COLO829 (cell line): Measurements from ENCODE around the gene GMPR.
"Not testable (repeated sequence)": the region's sequence is repeated elsewhere in the genome, so short reads cannot be mapped to it uniquely, and the experiment has no call there.

Experiments used
- DNase-seq: peaks from one replicate; pipeline ENCODE4 v3.0.0; 2012; ENCODE audit warnings: low spot score

Gene GMPR

DNA sequence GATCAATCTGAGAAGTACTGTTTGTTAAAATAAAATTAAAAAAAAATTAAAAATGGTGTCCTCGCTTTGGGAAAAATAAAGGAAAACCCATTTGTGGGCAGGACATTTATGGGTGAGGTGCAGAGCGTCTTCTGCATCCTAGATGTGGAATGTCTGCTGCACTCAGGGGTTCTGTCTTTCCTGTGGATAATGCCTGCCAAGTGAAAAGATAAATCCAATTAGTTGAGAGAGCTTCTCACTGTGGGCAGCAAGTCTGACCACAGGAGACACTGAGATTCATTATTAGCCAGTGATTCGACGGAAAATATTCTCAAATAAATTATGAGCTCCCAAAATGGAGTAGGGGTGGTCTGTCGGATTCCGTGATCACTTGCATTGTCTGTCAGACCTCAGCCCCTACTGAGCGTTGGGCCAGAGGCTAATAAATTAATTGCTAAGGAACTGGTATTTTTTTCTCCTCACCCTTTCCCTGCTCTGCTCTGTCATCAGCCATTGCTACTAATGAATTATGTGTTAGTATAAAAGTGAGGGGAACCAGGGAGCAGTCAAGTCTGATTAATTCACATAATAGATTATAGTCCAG is 10.0 kb downstream of the GMPR start:
- no peak for DNase-seq

DNA sequence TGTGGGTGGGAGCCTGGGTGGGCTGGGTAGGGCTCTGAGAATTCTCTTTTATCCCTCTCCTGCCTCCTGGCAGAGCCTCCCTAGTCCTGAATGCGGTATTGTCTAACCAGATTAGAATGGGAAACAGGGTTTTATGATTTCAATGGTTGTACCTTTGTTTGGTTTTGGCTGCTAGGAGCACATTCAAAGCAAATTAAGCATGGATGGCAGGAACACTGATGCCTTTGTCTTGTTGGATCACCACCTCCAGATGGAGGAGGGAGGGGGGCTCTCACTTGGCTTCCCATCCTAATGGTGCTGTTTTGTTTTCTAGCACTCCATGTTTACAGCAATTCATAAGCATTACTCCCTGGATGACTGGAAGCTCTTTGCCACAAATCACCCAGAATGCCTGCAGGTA is 11.6 kb downstream of the GMPR start:
- peak; percentile 97 for DNase-seq

DNA sequence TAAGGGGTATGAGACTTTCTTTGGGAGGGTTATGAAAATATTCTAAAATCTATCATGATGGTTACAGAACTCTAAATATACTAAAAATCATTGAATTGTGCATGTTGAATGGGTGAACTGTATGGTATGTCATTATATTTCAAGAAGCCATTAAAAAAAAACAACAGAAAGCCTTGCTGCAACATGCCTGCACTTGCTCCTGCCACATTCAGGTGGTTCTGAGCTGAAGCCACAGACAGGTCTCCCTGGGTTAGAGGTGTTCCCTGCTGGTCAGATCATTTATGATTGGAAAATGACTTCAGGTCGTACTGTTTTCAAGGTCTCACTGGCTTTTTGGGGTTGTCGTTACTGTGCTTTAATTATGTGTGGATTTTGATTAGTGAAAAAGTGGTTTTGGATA is 13.3 kb downstream of the GMPR start:
- no peak for DNase-seq

DNA sequence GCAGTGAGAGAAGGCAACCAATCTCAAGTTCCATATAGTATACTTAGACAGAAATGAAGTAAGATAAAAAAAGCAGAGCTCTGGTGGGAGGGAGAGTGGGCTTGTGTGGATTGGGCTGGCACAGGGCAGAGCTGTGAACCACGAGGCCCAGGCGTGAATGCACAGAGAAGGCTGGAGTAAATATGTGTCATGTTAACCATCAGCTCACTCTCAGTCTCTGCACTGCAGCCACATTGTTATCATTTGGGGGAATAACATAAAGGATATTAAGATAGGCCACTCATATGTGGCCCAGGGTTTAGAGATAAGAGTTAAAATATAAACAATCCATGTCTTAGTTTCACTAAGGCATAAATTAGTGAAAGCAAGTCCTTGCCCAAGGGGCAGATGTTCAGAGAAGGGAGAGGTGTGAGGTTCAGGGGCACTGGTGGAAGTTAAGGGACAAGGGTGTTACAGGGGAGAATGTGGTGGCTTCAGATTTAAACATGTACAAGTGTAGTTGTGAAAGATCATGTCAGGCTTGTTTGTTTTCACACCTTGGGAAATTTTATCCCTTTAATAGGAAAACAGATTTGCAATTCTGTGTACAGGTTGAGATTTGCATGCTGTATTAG is 14.4 kb downstream of the GMPR start:
- DNase-seq: no peak

DNA sequence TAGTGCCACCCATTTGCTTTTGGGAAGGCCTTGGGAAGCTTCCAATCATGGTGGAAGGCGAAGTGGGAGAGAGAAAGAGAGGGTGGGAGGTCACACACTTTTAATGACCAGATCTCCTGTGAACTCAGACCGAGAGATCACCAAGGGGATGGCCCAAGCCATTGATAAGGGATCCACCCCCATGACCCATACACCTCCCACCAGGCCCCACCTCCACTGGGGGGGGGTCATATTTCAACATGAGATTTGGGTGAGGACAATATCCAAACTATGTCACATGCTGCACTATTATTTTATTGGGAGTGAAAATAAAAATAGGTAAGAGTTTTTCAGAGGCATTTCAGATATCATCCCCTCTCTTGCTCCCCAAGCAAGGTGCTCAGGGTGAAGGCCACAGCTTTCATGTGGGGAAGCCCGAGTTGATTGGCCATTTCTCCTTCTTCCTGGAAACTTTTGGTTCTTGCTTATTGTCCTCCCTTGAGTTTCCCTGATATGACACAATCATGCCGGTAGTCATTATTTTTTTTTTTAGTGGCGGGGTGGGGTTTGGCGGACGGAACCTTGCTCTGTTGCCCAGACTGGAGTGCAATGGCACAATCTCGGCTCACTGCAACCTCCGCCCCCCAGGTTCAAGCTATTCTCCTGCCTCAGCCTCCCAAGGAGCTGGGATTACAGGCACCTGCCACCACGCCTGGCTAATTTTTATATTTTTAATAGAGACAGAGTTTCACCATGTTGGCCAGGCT is 15.2 kb downstream of the GMPR start:
- no peak for DNase-seq

DNA sequence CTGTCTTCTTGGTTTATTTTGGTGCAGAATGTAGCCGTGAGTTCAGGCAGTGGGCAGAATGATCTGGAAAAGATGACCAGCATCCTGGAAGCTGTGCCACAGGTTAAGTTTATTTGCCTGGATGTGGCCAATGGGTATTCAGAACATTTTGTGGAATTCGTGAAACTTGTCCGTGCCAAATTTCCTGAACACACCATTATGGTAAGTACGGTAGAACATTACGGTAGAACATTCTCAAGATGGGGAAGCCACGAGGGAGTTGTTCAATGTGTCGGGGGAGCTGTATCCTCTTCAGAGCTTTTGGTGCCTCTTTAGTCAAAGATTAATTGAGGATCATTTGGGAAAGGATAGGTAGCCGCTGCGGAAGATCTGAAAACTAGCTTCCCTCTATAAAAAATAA is 16.1 kb downstream of the GMPR start:
- no peak for DNase-seq

DNA sequence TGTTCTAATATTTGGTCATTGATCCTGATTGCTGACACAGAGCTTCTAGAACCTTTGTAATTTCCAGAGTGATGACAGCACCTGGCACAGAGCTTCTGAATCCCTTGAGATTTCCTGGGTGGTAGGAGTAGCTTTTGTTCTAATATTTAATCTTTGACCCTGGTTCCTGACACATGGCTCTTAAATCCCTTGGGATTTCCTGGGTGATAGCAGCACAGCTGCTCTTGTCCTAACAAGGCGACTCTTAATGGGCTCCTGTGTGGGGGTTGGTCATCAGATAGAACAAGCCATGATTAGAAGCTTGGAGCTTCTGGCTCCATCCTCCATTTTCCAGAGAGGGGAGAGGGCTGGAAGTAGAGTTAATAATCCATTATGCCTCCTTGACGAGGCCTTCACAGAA is 18.4 kb downstream of the GMPR start:
- no peak for DNase-seq

DNA sequence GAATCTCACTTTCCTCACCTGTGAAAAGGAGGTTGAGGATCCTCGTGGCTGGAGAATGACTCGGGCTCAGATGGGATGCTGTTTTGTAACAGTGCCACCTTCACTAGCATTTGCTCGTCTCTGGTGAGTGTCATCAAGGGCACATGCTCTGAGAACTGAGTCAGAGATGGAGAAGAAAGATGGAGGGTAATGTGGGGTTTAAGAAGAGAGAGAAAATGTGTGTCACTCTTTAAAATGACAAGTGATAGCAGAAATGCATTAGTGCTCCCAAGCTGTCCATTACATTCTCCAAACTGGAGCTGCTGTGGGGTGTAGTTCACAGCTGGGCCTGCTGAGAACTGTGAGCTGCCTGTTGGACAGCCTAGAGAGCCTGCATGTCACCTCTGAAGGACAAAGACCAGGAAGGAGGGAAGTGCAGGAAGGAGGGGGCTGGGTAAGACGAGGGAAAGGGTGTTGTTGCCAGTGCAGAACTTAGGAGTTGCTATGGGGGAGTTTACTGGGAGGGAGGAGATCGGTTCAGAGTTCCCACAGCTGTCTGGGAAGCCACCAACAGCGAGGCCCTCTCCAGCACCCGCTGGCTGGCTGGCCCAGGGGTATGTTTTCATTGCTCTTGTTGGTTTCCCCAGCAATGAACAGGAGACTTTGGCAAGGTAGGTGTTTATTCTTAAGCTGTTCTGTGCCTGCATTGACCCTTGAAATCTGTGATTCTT is 19.8 kb downstream of the GMPR start:
- DNase-seq: no peak

DNA sequence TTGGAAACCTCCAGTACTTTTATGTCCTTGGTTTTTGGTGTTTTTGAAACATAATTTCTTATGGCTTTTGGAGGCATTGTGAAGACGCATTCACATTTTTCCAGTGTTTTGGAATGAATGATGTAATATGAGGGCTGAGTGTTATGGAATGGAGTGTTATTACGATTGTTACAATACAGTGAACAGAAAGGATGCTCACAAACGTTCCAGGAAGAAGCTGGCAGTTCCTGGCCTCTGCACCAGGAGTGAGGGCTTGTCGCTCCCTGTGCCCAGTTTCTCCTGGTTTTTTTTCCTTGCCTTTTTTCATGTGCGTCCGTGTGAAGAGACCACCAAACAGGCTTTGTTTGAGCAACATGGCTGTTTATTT is 20.3 kb downstream of the GMPR start:
- no peak for DNase-seq

DNA sequence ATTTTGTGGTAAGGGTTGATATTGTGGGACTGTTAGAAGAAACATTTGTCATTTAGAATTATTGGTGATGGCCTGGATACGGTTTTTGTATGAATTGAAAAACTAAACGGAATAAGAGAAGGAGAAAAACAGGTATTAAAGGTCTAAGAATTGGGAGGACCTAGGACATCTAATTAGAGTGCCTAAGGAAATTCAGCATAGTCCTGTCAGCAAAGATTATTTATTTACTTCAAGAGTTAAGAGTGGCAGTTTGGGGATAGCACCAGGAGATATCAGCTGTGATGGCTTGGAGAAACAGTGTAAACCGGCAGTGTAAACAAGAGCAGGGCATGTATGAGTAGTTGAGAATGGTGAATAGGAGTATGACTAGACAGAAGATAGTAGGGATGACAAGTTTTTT is 21.2 kb downstream of the GMPR start:
- not testable (repeated sequence) for DNase-seq

DNA sequence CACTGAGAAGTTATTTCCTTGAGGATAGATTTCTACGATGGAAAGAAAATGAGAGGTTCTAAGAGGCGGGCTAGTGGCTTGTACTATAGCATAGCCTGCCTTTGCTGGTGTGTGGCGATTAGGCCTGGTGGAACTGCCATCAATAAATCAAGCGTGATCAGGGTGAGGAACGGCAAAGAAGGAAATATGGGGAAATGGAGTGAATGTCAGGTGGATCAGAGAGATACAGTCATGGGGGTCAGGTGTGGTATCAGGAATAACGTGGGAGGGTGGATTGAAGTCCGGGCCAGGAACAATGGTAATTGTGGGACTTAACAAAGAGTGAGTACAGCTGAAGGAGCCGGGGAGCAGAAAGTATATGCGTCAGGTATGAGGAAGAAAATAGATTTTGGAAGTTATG is 22.2 kb downstream of the GMPR start:
- DNase-seq: not testable (repeated sequence)

DNA sequence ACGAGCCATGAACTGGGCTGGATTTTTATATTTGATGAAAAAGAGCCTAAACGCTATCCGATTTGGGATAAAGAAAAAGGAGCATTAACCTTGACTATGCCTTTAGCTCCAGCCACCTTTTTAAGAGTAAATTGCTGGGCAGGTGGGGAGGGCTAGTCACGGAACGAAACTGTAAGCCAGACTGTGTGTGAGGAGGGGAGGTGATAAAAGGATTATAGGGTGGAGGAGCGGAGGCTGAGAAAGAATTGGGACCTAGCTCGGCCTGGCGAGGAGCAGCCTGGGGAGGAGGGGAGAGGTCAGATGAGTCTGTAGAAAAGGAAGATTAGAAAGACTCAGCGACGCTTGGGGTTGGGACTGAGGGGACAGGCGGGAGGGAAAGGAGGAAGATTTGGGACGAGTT is 24.4 kb downstream of the GMPR start:
- DNase-seq: not testable (repeated sequence)

DNA sequence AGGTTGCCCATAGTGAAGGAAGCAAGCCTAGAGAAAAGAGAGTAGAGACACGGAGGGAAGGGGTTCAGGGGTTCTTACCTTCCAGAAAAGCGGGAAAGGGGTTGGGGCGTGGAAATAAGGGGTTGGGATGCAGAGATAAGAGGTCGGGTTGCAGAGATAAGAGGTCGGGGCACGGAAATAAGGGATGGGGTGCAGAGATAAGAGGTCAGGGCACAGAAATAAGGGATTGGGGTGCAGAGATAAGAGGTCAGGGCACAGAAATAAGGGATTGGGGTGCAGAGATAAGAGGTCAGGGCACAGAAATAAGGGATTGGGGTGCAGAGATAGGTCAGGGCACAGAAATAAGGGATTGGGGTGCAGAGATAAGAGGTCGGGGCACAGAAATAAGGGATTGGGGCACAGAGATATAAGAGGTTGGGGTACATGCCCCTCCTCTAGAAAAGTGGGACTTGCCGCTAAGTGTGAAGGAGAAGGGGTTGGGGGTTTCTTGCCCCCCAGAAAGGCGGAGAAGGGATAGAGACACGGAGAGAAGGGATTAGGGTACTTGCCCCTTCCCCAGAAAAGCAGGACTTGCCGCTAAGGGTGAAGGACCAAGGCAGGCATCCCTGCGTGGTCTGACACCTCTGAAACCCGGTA is 25.2 kb downstream of the GMPR start:
- DNase-seq: not testable (repeated sequence)

DNA sequence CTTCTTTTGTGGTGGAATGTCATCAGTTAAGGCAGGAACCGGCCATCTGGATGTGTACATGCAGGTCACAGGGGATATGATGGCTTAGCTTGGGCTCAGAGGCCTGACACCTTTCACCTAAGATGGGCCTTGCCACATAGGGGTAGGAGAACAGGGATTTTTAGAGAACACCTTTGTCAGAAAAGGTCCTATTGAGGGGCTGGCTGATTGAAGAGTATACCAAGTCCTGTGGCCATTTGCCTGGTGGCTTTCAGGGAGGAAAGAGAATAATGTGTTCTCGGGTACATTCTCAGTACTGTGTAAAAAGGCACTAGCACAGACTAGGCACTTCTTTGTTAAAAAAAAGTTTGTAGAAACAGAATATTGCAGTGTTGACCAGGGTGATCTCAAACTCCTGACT is 26.4 kb downstream of the GMPR start:
- no peak for DNase-seq

DNA sequence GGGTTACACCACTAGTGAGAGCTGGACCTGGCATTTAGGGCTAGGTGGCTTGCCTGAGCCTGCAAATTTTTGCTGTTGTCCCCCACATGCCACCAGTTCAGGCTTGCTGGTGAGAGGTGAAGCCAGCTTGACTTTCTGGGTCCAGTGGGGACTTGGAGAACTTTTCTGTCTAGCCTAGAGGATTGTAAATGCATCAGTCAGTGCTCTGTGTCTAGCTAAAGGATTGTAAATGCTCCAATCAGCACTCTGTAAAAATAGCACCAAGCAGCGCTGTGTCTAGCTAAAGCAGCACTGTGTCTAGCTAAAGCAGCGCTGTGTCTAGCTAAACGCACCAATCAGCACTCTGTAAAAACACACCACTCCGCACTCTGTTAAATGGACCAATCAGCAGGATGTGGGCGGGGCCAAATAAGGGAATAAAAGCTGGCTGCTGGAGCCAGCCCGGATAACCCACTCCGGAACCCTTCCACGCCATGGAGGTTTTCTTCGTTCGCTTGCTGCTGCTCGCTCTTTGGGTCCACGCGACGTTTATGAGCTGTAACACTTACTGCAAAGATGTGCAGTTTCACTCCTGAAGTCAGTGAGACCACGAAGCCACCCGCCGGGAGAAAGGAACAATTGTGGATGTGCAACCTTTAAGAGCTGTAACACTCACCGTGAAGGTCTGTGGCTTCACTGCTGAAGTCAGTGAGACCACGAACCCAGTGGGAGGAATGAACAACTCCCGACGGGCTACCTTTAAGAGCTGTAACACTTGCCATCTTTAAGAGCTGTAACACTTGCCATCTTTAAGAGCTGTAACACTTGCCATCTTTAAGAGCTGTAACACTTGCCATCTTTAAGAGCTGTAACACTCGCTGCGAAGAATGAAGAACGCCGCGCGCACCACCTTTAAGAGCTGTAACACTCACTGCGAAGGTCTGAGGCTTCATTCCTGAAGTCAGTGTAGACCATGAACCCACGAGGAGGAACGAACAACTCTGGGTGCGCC is 27.3 kb downstream of the GMPR start:
- no peak for DNase-seq

DNA sequence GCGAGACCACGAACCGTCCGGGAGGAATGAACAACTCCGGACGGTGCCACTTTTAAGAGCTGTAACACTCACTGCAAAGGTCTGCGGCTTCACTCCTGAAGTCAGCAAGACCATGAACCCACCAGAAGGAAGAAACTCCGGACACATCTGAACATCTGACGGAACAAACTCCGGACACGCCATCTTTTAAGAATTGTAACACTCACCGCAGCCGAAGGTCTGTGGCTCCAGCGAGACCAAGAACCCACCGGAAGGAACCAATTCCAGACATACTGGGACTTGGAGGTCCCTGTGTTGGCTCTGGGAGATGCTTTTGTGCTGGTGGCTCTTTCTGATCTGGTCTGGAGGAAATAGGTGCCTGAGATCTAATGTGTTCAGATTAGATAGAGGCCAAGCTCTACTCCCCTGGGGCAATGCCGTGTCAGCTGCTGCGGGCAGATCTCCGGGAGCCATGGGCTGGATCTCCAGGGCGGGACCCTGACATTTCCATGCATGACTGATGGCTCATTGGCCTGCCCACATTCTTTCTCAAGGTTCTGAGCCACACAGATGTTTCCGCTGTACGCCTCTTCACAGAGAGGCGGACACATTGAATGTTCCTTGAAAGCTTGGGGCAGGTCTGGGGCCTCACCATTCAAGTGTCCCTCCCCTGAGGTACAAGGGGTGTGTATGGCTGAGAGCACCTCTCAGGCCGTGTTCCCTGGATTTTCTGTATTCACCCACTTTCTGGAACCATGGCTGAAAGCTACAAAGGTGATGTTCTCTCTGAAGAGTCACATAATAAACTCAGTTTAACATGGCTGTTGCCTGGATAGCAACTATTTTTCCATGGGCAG is 29.3 kb downstream of the GMPR start:
- no peak for DNase-seq

DNA sequence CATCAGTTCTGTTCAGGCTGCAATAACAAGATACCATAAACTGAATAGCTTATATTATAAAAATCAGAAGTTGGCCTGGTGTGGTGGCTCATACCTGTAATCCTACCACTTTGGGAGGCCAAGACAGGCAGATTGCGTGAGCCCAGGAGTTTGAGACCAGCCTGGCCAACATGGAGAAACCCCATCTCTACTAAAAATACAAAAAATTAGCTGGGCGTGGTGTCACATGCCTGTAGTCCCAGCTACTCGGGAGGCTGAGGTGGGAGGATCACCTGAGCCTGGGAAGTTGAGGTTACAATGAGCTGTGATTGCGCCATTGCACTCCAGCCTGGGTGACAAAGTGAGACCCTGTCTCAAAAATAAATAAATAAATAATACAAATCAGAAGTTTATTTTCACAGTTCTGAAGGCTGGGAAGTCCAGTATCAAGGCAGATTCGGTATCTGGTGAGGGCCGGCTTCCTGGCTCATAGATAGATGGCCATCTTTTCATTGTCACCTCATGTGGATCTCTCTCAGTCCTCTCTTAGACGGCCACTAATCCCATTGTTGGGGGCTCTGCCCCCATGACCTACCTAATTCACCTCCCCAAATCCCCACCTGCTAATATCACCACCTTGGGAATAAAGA is 31.2 kb downstream of the GMPR start:
- not testable (repeated sequence) for DNase-seq

DNA sequence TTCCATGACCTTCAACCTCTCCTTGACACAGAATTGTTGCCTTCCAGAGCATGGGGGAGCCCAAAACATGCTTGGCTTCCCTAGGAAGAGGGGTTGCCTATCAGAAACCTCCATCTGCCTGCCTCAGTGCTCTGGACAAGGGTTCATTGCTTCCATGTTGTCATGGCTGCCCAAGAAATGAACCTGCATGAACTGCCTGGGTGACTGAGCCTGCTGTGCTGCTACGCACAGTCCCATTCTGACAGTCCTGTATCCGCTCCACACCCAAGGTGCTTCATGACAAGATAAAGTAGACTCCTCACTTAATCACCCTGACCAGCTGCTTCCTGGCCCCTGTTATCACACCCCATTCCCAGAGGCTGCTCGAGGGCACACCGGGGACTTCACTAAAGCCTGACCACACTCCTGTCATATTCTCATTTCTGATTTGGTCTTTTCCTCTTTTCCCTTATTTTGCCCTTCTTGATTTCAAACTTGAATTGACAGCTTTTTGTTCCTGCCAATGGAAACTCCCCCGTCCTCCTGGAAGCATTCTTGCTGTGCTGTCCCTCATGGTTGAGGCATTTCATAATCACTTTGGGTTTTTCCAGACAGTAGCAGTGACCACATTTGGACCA is 31.9 kb downstream of the GMPR start:
- DNase-seq: no peak

DNA sequence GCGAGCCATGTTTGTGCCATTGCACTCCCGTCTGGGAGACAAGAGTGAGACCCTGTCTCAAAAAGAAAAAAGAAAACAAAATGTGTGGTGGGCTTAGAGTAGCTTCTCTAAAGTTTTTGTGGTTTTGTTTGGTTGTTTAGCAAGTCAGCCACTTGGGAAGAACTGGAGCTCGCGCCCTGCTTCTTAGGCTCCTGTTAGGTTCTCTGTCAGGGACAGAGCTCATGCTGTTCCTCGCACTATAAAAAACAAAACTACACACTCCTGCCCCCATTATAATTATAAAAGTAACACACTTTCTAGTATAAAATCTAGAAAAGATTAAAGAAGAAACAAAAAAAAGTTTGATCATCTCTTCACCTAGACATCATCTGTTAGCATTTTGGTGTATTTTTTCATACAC is 33.0 kb downstream of the GMPR start:
- DNase-seq: no peak

DNA sequence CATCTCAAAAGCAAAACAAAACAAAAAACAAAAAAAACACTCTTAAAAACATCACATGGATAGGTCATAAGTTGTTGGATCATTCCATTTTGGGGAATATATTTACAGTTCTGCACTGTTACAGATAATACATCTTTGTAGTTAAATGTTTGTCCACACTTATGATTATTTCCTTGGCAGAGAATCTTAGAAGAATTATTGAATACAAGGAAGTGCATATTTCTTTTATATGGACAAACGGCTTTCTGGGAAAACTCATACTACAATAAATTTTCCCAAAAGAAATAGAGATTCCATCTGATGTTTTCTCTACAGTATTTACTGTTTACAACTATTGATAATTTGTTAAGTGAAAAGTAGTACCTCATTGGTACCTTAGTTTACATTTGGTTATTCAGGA is 33.8 kb downstream of the GMPR start:
- DNase-seq: no peak
